Left ventricle myocardium inferior (tissue), 1 donor: ENCODE measurements around the gene R3HDM2. TPM values are rescaled to one million over a fixed set of nuclear protein-coding genes. Genes with fewer than 3 reads are reported as not detected.
A peak's percentile ranks its signal among the peaks of the same experiment; 100 is the strongest.

Experiments
- DNase-seq: peaks from one replicate; pipeline ENCODE4 v3.0.0-alpha.2; 2020
- H3K27ac ChIP-seq: fragments of 200-600 bp; replicated peaks from 2 replicates; pipeline ENCODE4 v1.8.0; 2021
- H3K27me3 ChIP-seq: fragments of 200-600 bp; 2 replicates; pipeline ENCODE4 v1.8.0; 2021; ENCODE audit warnings: low read depth
- H3K36me3 ChIP-seq: fragments of 200-600 bp; 2 replicates; pipeline ENCODE4 v1.8.0; 2021
- H3K4me1 ChIP-seq: fragments of 200-600 bp; 2 replicates; pipeline ENCODE4 v1.8.0; 2021
- H3K4me3 ChIP-seq: fragments of 200-600 bp; 2 replicates; pipeline ENCODE4 v1.8.0; 2021; ENCODE audit warnings: mild to moderate bottlenecking, moderate library complexity
- H3K9me3 ChIP-seq: fragments of 200-600 bp; replicated peaks from 2 replicates; pipeline ENCODE4 v1.8.0; 2021
- CTCF ChIP-seq: fragments of 200-600 bp; IDR thresholded peaks from 2 replicates; pipeline ENCODE4 v1.8.0; 2021; ENCODE audit warnings: antibody characterized with exemption, mild to moderate bottlenecking, borderline replicate concordance
- intact Hi-C: fragments of 100-400 bp; cut with micrococcal nuclease; formaldehyde crosslinking; loops from one replicate; pipeline ENCODE4 v1.11.0; 2022
- total RNA-seq: library from RNA; stranded (reverse); fragmentation: NEBNext Ultra II Directional; extraction: Animal tissue kit (Norgen Biotek cat#: 25700); gene quantifications from one replicate; pipeline ENCODE4 v1.2.1, GENCODE V29; 2021
- donor health status: DM: no; HTN: yes; CAD: no; lungs with severe emphysema.

The R3HDM2 gene
- total RNA-seq, 1 donor from 2014 or later, result 63.1 TPM

DNA sequence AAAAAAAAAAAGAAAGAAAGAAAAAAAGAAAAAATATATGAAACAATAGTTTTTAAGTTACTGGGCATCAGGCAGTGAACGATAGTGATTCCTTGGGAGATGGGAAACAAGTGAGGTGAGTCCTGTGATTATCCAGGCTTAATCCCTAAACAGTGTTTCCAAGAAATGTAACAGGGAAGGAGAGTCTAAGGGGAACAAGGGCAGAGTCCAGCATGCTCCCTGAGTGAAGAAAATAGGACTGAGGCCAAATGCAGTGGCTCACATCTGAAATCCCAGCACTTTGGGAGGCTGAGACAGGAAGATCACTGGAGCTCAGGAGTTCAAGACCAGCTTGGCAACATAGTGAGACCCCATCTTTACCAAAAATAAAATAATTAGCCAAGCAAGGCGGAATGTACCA is 40.7 kb downstream of the R3HDM2 start:
- Histone ChIP-seq H3K4me3 (no peak overlapping the region), H3K36me3 (peaks cover 31% of the 10 kb centered on the region), H3K4me1 (peaks cover 26% of the 10 kb centered on the region), H3K27ac (peak overlapping the region; percentile 43), H3K9me3 (no peaks in the 10 kb centered on the region), H3K27me3 (no peaks in the 10 kb centered on the region)
- no peak for TF ChIP-seq CTCF
- intact Hi-C loops, result loop anchor here (2.0 kb wide), 1 partner anchor 29 kb away; no protein-coding TSS in a partner anchor
- DNase-seq, result no peak

DNA sequence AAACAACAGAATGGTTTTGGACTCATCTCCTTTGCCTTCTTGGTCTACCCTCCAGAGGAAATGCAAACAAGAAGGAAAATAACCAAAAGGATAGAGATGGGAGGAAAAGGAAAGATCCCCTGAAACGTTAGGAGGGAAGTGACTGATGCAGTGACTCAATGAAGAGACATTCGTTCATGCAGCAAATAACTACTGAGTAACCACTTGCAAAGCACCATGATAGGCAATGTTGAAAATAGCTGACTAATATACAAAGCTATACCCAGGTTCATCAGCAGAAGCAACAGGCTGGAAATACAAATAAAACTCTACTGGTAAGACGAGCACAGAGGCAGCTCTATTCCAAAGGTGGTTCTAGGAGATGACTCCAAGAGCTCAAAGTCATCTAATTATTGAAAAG is 41.8 kb downstream of the R3HDM2 start:
- Histone ChIP-seq H3K27ac (peak overlapping the region; percentile 43), H3K4me1 (peaks cover 26% of the 10 kb centered on the region), H3K36me3 (peaks cover 20% of the 10 kb centered on the region), H3K9me3 (no peaks in the 10 kb centered on the region), H3K4me3 (no peak overlapping the region), H3K27me3 (no peaks in the 10 kb centered on the region)
- intact Hi-C loops, result no loop called here
- DNase-seq, result no peak
- TF ChIP-seq CTCF, result no peak

DNA sequence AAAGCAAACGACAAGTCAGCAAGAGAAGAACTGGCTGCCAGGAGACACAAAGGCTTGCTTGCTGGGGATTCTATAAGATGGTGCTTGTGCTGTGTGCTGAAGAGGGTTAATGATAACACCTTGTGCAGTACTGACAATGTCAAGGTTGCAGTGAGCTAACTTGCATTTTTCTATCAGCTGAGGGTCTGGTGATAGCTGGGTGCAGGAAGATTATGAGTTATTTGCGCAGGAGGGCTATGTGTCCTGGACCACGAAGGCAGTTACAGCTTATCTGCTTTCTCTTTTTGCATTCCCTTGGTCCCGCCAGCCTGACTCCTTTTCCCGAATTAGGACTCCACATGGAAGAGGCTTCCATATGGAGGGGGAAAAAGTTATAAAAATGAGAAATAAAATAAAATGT is 42.4 kb downstream of the R3HDM2 start:
- TF ChIP-seq CTCF, result no peak
- Histone ChIP-seq H3K36me3 (peaks cover 15% of the 10 kb centered on the region), H3K9me3 (no peaks in the 10 kb centered on the region), H3K27ac (peak overlapping the region; percentile 43), H3K4me3 (no peak overlapping the region), H3K27me3 (no peaks in the 10 kb centered on the region), H3K4me1 (peaks cover 26% of the 10 kb centered on the region)
- no peak for DNase-seq
- intact Hi-C loops, result no loop called here

DNA sequence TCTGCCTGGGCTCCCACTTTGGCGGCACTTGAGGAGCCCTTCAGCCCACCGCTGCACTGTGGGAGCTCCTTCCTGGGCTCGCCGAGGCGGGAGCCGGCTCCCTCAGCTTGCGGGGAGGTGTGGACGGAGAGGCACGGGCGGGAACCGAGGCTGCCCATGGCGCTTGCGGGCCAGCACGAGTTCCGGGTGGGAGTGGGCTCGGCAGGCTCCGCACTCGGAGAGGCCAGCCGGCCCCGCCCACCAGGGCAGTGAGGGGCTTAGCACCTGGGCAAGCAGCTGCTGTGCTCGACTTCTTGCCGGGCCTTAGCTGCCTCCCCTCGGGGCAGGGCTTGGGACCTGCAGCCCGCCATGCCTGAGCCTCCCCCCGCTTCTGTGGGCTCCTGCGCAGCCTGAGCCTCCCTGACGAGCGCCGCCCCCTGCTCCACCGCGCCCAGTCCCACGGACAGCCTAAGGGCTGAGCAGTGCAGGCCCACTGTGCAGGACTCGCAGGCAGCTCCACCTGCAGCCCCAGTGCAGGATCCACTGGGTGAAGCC is 44.6 kb downstream of the R3HDM2 start:
- TF ChIP-seq CTCF, result no peak
- H3K27me3 ChIP-seq, result no peaks in the 10 kb centered on the region
- no peaks in the 10 kb centered on the region for H3K9me3 ChIP-seq
- no peak overlapping the region for H3K27ac ChIP-seq
- peaks cover 18% of the 10 kb centered on the region for H3K36me3 ChIP-seq
- H3K4me3 ChIP-seq, result no peak overlapping the region
- intact Hi-C loops, result no loop called here
- peaks cover 26% of the 10 kb centered on the region for H3K4me1 ChIP-seq
- DNase-seq, result no peak

- DNase-seq, result no peak
- H3K27ac ChIP-seq, result no peak overlapping the region
- intact Hi-C loops, result no loop called here
Observed at GRCh38 chr12:57385586-57385985, 45.3 kb downstream of the R3HDM2 start.

More at GRCh38 chr12:57385586-57385985, 45.3 kb downstream of the R3HDM2 start:
- Histone ChIP-seq H3K27me3 (no peaks in the 10 kb centered on the region), H3K36me3 (peaks cover 23% of the 10 kb centered on the region), H3K4me1 (peaks cover 26% of the 10 kb centered on the region), H3K9me3 (no peaks in the 10 kb centered on the region), H3K4me3 (no peak overlapping the region)
- no peak for TF ChIP-seq CTCF
